VCaP (cell line): Measurements from ENCODE around the gene MACROD2.

Source experiments
- H3K27ac ChIP-seq: fragments of 450-650 bp; 2 replicates; pipeline ENCODE4 v1.5.1; 2017
- TF ChIP-seq, protein P1 (sequence below): fragments of 450-650 bp; conservative IDR thresholded peaks from 2 replicates; pipeline ENCODE4 v1.5.1; 2017; ENCODE audit warnings: mild to moderate bottlenecking, moderate library complexity

Gene MACROD2

DNA sequence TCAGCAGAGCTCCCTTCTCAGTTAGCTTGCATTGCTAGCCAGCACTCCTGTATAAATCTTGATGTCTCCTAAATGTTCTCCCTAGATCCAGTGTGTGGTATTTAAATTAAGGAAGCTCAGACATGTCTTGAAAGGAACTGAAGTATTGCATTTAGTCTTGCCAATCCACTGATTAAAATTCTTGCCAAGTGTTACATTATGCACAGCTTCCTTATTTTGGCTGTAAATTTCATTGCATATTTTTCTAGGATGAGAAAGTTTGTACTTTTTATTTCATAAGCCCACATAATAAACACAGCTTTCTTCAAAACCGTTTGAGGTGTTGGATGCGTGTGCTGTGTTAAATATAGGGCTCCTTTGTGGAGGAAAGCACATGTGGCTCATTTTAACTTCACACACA, 671.9 kb downstream of the MACROD2 start:
- TF ChIP-seq, protein P1, sequence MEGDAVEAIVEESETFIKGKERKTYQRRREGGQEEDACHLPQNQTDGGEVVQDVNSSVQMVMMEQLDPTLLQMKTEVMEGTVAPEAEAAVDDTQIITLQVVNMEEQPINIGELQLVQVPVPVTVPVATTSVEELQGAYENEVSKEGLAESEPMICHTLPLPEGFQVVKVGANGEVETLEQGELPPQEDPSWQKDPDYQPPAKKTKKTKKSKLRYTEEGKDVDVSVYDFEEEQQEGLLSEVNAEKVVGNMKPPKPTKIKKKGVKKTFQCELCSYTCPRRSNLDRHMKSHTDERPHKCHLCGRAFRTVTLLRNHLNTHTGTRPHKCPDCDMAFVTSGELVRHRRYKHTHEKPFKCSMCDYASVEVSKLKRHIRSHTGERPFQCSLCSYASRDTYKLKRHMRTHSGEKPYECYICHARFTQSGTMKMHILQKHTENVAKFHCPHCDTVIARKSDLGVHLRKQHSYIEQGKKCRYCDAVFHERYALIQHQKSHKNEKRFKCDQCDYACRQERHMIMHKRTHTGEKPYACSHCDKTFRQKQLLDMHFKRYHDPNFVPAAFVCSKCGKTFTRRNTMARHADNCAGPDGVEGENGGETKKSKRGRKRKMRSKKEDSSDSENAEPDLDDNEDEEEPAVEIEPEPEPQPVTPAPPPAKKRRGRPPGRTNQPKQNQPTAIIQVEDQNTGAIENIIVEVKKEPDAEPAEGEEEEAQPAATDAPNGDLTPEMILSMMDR: no peak
- H3K27ac ChIP-seq: no peak overlapping the region

DNA sequence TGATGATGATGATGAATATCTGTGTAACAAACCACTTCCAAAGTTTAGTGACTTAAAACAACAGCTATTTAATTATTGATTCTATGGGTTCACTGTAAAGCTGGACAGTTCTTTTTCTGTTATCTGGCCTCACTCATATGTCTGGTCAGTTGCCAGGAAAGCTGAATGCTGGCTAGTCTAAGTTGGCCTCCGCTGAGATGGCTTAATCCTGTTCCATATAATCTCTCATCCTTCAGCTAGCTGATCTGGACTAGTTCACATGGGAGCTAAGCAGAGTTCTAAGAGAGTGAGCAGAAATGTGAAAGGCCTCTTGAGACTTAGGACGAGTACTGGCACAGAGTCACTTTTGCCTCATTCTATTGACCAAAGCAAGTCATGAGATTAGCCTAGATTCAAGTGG, 676.8 kb downstream of the MACROD2 start:
- TF ChIP-seq, protein P1: no peak
- no peak overlapping the region for H3K27ac ChIP-seq

DNA sequence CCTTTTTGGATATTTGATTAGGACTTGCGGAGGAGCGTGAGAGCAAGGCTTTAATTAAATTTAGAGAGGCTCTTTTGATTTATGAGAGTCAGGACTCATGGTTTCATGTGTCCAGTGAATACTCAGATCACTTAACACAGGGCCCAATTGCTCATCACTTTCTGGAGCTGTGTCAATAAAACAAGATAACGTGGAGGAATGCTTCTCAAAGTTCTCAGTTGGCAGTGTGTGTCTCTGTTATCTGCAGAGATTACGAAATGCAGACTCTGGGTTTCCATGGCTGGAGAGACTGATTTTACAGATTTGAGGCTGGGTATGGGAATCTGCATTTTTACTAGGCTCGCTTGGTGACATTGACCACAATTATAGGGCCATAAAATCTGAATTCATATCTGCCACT, 677.8 kb downstream of the MACROD2 start:
- no peak overlapping the region for H3K27ac ChIP-seq
- TF ChIP-seq, protein P1: no peak

DNA sequence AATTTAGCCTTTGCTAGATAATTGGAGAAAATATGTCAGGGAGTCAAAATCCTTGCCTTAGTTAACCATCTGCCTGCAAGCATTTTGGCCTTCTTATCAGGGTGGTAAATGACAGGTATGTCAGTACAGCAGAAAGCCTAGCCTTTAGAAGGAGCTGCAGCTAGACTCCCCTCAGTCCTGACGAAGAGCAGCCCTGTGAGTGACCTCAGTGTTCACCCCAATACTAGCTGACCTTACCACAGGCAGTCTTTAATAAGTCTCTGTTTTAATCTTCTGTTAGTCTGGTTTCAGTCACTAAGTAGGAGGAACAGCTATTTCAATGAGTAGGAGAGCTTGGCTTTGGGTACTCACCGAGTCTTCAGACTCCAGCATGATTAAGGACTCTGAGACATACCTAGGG, 682.1 kb downstream of the MACROD2 start:
- H3K27ac ChIP-seq: no peak overlapping the region
- TF ChIP-seq, protein P1: no peak

DNA sequence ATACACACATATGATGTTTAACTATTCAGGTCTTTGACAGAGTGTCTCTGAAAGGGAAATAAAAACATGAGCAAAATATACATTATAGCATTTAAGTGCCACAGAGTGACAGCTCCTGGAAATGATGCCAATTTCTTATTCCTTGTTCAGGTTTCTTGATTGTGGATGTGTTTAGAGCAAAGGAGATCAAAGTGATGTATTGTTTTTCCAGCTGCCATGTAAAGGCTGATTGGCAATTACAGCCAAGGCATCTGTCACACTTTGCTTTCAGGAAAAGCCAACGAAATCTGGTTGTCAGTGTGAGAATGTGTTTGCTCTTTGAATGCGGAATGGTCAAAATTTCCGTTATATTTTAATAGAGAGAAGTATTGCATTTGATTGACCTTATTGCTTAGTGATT, 689.9 kb downstream of the MACROD2 start:
- no peak overlapping the region for H3K27ac ChIP-seq
- TF ChIP-seq, protein P1: no peak

DNA sequence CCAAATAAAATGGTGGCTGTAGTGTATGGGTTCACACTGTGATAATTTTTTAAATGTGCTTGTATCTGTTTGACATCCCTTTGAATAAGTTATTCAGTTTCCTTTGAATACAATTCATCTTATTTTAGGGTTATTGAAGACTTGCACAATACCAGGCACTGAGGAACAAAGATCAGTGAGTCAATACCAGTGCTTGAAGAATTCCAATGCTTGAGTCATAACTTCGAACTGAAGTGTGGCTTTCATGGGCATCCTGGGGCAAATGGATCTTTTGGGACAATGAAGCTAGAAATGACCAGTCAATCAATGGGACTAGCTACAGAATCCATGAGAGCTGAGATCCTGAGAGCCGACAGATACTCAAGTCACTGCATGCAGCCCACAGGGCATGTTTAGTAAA, 692.0 kb downstream of the MACROD2 start:
- no peak overlapping the region for H3K27ac ChIP-seq
- TF ChIP-seq, protein P1: no peak

DNA sequence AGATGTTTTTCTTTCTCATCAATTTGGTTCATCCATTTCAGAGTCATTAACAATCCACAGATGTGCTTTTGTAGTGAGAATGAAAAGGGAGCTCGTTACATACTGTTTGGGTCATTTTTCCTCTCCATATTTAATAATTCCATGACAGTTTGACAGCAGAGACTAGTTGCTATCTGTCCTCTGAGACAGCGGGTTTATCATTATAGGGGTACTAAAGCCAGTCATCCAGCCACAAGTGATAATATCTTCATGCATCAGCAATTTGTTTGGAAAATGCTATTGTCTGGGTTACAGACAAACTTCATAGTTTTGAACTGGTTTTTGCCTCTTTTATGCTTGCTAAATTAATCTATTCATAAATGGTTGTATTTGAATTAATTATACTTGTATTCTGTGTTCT, 692.7 kb downstream of the MACROD2 start:
- H3K27ac ChIP-seq: no peak overlapping the region
- TF ChIP-seq, protein P1: no peak

DNA sequence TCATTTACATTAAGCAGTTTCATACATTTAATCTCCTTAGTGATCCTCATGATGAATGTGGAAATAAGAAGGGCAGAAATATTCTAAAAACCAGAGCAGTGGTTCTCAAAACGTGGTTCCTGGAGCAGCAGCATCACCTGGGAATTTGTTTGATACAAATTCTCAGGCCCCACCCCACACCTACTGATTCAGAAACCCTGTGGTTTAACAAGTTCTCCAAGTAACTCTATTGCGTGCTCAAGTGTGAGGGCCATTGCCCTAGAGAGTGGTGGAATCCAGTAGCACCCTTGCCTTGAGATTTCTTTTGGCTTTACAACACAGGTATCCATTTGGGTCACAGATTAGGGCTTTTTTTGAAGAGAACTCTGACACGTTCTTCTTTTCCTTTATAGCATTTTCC, 696.7 kb downstream of the MACROD2 start:
- TF ChIP-seq, protein P1: no peak

More for the DNA sequence above, 696.7 kb downstream of the MACROD2 start:
- no peak overlapping the region for H3K27ac ChIP-seq
